ENCODE data around the gene DICER1.

DNA sequence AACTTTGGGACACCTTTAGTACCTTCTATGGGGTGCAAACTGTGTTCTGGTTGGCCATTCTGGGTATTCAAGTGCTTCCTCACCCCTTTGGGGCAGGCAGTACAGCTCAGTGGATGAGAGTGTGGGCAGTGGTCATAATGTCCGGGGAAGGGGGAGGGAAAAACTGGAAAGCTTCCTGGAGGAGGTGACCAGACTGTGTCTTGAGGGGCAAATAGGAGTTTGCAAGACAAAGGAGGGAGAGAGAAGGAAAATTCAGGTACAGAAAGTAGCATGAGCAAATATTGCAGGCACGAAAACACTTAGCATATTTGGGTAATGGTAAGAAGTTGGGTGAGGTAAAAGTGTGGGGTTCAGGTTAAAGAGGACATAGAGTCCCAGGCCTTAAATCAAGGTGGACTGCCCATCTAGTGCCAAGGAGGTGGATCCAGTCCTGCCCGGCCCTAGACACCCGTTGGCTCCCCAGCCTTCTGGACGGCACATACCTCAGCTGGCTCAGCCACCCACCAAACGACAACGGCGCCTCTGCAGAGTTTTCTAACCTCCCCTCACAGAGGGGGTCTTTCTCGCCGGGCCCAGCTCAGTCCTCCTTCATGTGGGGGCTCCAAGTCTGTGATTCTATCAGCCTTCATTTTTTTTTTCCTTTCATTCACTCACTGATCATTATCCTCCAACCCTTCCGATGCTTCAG is 86.4 kb downstream of the DICER1 start:
- TF ChIP-seq ZC3H11A (IDR thresholded peaks at IDR 0.05) (no peak), SMC3 (IDR thresholded peaks at IDR 0.05) (no peak)
- TF ChIP-seq, protein P1, sequence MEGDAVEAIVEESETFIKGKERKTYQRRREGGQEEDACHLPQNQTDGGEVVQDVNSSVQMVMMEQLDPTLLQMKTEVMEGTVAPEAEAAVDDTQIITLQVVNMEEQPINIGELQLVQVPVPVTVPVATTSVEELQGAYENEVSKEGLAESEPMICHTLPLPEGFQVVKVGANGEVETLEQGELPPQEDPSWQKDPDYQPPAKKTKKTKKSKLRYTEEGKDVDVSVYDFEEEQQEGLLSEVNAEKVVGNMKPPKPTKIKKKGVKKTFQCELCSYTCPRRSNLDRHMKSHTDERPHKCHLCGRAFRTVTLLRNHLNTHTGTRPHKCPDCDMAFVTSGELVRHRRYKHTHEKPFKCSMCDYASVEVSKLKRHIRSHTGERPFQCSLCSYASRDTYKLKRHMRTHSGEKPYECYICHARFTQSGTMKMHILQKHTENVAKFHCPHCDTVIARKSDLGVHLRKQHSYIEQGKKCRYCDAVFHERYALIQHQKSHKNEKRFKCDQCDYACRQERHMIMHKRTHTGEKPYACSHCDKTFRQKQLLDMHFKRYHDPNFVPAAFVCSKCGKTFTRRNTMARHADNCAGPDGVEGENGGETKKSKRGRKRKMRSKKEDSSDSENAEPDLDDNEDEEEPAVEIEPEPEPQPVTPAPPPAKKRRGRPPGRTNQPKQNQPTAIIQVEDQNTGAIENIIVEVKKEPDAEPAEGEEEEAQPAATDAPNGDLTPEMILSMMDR (IDR thresholded peaks at IDR 0.05), result no peak

Measured in A549 (cell line).